GM12874 (cell line): Measurements from ENCODE around the gene CMIP.

ENCODE experiments used
- CTCF ChIP-seq: IDR thresholded peaks from 2 replicates; pipeline ENCODE4 v1.5.1; 2011; ENCODE audit warnings: low read depth, mild to moderate bottlenecking, control low read depth, low read length, moderate library complexity; ENCODE audit not compliant: insufficient read depth

Gene CMIP

GRCh38 chr16:81567987-81568748, 123.6 kb downstream of the CMIP start:
- TF ChIP-seq CTCF, result no peak

- TF ChIP-seq CTCF, result no peak
These were observed 124.1 kb downstream of the CMIP start for GRCh38 chr16:81568749-81569087.

GRCh38 chr16:81569361-81570034, 124.9 kb downstream of the CMIP start:
- TF ChIP-seq CTCF, result no peak

GRCh38 chr16:81570151-81570846, 125.7 kb downstream of the CMIP start:
- no peak for TF ChIP-seq CTCF

- no peak for TF ChIP-seq CTCF
These were observed 126.6 kb downstream of the CMIP start for GRCh38 chr16:81571175-81571574.

GRCh38 chr16:81571592-81572385, 127.2 kb downstream of the CMIP start:
- TF ChIP-seq CTCF, result no peak
